Measurements from ENCODE around the gene LZTS2.

GRCh38 chr10:101000915-101001658 lies 1.5 kb downstream of the LZTS2 start:
- no peak for TF ChIP-seq CTCF (conservative IDR thresholded peaks at IDR 0.05)
- TF ChIP-seq ZFX (IDR thresholded peaks at IDR 0.05), result no peak
